ENCODE results near the gene QRICH2.

Gene QRICH2

DNA sequence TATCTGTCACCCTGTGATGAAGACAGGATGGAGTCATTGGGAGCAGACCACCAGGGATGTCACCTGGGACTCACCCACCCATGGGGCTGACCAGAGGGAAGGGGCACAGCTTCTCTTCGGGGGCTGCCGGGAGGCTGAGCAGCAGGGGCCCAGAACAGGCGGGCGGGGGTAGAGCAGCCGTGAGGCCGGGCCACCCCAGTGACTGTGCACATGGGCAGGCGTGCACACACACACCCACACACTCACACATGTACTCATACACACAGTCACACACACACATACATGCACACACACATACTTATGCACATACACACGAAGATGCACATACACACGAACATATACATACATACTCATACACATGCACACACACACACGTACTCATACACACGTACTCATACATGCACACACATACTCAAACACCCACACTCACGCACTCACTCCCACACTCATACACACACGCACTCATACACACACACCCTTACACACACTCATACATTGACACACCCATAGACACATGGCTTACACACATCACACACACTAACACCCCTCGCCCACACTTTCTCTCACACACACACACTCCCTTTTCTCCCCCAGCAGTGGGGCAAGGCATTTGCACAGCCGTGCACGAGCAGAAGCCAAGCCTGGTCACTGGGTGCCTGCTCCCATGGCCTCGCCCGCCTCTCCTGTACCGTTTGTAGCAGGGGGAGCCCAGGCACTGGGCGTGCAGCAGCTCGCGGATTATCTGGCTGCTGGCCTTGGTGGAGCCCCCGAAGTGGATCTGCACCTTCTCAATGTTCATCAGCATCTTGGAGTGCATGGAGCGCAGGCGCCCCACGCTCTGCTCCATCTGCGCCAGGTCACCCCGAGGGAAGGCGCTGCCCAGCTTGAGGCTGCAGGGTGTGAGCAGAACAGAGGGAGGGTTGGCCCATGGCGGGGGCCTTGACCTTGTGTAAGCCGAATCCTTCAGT lies 30.5 kb downstream of the QRICH2 start:
- Histone ChIP-seq H3K9me3 (no peaks in the 10 kb centered on the region), H3K27me3 (no peaks in the 10 kb centered on the region), H3K4me3 (ENCODE audit: low read depth, low read length) (no peak overlapping the region), H3K4me1 (no peaks in the 10 kb centered on the region), H3K36me3 (no peaks in the 10 kb centered on the region)
- no peak for DNase-seq
- TF ChIP-seq, protein P1, sequence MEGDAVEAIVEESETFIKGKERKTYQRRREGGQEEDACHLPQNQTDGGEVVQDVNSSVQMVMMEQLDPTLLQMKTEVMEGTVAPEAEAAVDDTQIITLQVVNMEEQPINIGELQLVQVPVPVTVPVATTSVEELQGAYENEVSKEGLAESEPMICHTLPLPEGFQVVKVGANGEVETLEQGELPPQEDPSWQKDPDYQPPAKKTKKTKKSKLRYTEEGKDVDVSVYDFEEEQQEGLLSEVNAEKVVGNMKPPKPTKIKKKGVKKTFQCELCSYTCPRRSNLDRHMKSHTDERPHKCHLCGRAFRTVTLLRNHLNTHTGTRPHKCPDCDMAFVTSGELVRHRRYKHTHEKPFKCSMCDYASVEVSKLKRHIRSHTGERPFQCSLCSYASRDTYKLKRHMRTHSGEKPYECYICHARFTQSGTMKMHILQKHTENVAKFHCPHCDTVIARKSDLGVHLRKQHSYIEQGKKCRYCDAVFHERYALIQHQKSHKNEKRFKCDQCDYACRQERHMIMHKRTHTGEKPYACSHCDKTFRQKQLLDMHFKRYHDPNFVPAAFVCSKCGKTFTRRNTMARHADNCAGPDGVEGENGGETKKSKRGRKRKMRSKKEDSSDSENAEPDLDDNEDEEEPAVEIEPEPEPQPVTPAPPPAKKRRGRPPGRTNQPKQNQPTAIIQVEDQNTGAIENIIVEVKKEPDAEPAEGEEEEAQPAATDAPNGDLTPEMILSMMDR (IDR thresholded peaks at IDR 0.05; ENCODE audit: low read depth, low read length) = no peak

DNA sequence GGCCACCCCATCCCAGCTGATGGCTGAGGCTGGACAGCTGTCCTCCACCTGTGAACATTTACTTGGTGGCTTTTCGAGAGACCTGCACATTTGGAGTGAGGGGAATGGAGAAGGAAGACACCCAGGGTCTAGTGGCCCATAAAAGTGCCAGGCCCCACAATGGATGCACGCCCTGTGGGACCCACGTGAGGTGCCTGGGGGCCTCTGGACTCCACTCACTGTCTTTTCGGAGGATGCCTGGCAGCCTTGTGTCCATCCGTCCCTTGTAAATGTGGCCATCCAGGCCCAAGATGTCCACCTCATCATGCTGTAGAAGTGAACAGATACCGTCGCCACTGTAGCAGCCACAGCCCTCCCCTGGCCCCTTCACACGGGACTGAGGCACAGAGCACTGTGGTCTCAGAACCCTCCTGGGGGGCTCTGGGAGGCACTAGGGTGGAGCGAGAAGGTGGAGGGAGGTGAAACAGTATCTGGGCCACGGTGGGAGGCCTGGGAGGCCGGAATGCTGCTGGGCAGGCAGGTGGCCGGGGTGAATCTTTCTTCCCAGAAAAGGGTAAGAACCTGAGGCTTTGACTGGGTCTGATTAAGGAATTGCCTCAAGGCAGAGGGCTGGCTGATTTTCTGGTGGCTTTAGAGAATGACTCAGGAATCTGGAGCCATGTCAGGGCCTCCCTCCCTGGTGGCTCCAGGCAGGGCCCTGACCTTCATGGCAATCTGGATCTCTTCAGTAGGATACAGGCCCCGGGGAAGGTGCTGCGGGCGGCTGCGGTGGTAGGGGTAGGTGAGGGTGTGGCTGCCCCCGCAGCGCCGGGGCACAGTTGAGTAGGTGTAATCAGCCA lies 31.4 kb downstream of the QRICH2 start:
- TF ChIP-seq, protein P1 (IDR thresholded peaks at IDR 0.05; ENCODE audit: low read depth, low read length) = no peak
- H3K9me3 ChIP-seq = no peaks in the 10 kb centered on the region
- H3K36me3 ChIP-seq = no peaks in the 10 kb centered on the region
- no peak for DNase-seq
- H3K4me1 ChIP-seq = no peaks in the 10 kb centered on the region
- no peaks in the 10 kb centered on the region for H3K27me3 ChIP-seq
- H3K4me3 ChIP-seq (ENCODE audit: low read depth, low read length) = no peak overlapping the region

DNA sequence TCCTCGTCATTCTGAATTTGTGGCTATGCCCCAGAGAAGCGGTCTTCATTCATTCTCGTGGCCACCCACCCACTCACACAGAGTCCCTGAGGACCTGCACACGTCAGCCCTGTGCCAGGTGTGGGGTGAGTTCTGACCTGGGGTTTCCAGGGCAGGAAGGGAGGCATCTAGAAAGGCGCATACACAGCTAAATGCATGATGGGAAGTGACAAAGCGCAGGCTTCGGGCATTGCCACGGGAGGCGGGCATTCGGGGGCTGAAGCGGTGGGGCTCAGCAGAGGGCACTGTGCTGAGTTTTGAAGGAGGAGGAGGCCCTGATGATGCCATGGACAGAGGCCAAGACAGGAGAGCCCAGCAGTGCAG lies 32.0 kb downstream of the QRICH2 start:
- DNase-seq = no peak
- Histone ChIP-seq H3K36me3 (no peaks in the 10 kb centered on the region), H3K4me3 (ENCODE audit: low read depth, low read length) (no peak overlapping the region), H3K4me1 (no peaks in the 10 kb centered on the region), H3K9me3 (no peaks in the 10 kb centered on the region), H3K27me3 (no peaks in the 10 kb centered on the region)
- TF ChIP-seq, protein P1 (IDR thresholded peaks at IDR 0.05; ENCODE audit: low read depth, low read length) = no peak

DNA sequence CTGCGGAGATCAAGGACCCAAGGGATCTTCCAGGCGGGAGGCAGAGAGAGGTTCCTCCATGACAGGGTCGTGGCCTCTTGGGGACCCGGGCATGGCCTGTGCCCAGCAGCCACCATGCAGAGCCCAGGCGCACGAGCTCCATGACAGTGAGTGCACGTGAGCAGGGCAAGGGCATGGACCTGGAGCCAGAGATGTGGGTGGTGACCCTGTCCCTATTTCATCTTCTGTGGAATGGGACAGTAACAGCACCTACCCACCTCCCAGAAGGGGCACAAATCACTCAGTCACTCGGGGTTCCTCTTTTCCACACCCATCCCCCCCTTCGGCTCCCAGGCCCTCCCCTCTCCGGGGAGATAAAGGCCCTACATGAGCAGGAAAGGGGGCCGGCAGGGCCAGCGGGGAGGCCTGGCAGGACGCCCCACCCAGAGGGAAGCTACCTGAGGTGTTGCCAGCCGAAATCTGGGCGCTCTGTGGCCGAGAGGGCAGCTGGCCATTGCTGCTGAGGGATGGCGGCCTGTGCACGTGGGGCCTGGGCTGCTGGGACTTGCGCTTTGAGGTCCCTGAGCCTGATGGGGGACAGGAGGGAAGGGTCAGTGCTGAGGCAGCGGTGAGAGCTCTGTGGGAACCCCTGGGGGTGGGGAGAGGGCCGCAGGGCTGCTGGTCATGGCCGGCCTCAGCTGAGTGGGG lies 32.6 kb downstream of the QRICH2 start:
- Histone ChIP-seq H3K27me3 (no peaks in the 10 kb centered on the region), H3K9me3 (no peaks in the 10 kb centered on the region), H3K36me3 (no peaks in the 10 kb centered on the region), H3K4me3 (ENCODE audit: low read depth, low read length) (no peak overlapping the region), H3K4me1 (no peaks in the 10 kb centered on the region)
- no peak for DNase-seq
- TF ChIP-seq, protein P1 (IDR thresholded peaks at IDR 0.05; ENCODE audit: low read depth, low read length) = no peak

DNA sequence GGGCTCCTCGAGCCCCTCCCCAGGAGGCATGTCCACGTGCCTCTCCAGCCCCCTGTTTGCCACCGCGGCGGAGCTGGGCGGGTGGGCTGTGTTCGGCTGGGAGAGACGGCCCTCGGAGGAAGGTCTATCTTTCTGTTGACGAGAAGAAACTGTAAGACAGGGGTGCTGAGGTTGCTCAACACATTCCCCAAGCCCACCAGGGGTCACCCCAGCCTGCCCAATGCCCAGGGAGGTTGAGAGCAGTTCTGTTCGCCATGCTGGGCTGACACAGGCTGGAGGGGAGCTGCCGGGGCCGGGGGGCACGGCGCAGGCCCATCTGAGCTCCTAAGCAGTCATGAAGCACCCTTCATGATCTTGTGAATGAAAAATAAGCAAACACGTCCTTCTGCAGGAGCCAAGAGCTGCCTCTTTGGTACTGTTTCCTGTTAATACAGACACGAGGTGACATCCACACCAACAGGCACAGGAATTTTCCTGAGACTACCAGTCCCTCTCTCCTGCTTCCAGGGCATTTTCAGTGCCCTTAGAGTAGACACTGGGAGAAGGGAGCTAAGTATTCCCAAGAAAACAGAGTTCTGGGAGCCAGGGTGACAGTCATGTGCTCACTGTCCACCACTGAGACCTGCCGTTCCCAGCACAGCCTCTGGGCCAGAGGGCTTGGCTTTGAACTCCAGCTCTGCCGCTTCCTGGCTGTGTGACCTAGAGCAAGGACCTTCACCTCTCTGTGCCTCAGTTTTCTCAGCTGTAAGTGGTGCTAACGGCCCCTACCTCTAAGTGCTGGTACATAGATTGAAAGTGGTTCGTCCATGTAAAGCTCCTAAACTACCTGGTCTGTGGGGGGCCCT lies 33.7 kb downstream of the QRICH2 start:
- TF ChIP-seq, protein P1 (IDR thresholded peaks at IDR 0.05; ENCODE audit: low read depth, low read length) = no peak
- Histone ChIP-seq H3K36me3 (no peaks in the 10 kb centered on the region), H3K4me3 (ENCODE audit: low read depth, low read length) (no peak overlapping the region), H3K27me3 (no peaks in the 10 kb centered on the region), H3K9me3 (no peaks in the 10 kb centered on the region), H3K4me1 (no peaks in the 10 kb centered on the region)
- DNase-seq = no peak
